ENCODE results near the gene MYO1B. TPM values are rescaled to one million over a fixed set of nuclear protein-coding genes. Genes with fewer than 3 reads are reported as not detected.

The MYO1B gene
- total and polyA plus RNA-seq, 10 of the 15 experiments (the other 5 are each of a cell fraction or from before 2014, with no cell fraction given): 0.10 to 4.2 (median 1.6) TPM

DNA sequence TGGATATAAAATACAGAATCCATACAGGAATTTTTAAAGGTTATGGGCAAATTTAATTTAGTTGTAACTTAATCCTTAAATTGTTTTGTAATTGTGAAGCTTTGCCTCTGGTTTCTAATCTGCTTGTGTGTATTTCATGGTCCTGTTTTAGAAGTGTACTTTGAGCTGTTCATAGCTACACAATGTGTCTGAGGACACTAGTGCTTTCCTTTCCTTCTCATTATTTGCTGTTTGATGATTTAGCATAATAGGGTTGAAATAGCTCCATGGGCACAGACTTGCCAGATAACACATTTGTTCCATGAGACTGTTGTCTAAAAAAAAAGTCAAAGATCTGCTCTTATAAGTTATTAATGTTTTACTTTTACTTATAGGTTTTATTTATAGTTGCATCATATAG, 134.2 kb downstream of the MYO1B start (continued):
- no peak for TF ChIP-seq PAX5 (IDR thresholded peaks at IDR 0.05; ENCODE audit: borderline replicate concordance, low read depth, low read length)
- TF ChIP-seq HDAC6 (IDR thresholded peaks at IDR 0.05; ENCODE audit: unreplicated experiment): no peak
- TF ChIP-seq POU2F2 (IDR thresholded peaks at IDR 0.05; ENCODE audit: borderline replicate concordance, low read depth, low read length): no peak
- TF ChIP-seq EZH2 (IDR thresholded peaks at IDR 0.05; ENCODE audit: borderline replicate concordance, control insufficient read depth, low read depth, low read length): no peak
- TF ChIP-seq IKZF1 (conservative IDR thresholded peaks at IDR 0.05): no peak
- no peak for TF ChIP-seq MEF2B (IDR thresholded peaks at IDR 0.05; ENCODE audit: partially characterized antibody, poor library complexity, severe bottlenecking)
- TF ChIP-seq ELK1 (IDR thresholded peaks at IDR 0.05; ENCODE audit: low read depth, low read length): no peak
- TF ChIP-seq GATAD2B (conservative IDR thresholded peaks at IDR 0.05; ENCODE audit: low read depth): no peak
- TF ChIP-seq CEBPZ (IDR thresholded peaks at IDR 0.05; ENCODE audit: low read depth, low read length): no peak
- TF ChIP-seq SMAD5 (IDR thresholded peaks at IDR 0.05; ENCODE audit: low read depth): no peak

Measured in GM12878 (cell line).